SK-N-SH treated with all-trans-retinoic acid at 6 μM for 48 hours (cell line): Measurements from ENCODE around the gene CACNA2D3.

Source experiments
- ATAC-seq: fragments of 200-7000 bp; cut with Tn5 transposase; 3 replicates; pipeline ENCODE4 v1.9.1; 2020; ENCODE audit warnings: mild to moderate bottlenecking, moderate library complexity
- ARNTL ChIP-seq: fragments of 450-650 bp; formaldehyde crosslinking; IDR thresholded peaks from 2 replicates; pipeline ENCODE4 v1.5.0; 2020; ENCODE audit warnings: low read depth, mild to moderate bottlenecking, moderate library complexity, borderline replicate concordance
- BACH2 ChIP-seq: fragments of 250-450 bp; sonication (Bioruptor Pico); IDR thresholded peaks from 2 replicates; pipeline ENCODE4 v1.9.0; 2021; ENCODE audit warnings: mild to moderate bottlenecking, borderline replicate concordance
- CSDC2 ChIP-seq: fragments of 250-450 bp; sonication (Bioruptor Pico); IDR thresholded peaks from 2 replicates; pipeline ENCODE4 v1.5.0; 2020; ENCODE audit warnings: mild to moderate bottlenecking, moderate library complexity
- CSRNP3 ChIP-seq: fragments of 250-450 bp; sonication (Bioruptor Pico); IDR thresholded peaks from 2 replicates; pipeline ENCODE4 v1.5.1; 2021; ENCODE audit warnings: mild to moderate bottlenecking, moderate library complexity
- GLIS3 ChIP-seq: fragments of 250-450 bp; sonication (Bioruptor Pico); IDR thresholded peaks from 2 replicates; pipeline ENCODE4 v1.5.0; 2020; ENCODE audit warnings: mild to moderate bottlenecking, moderate library complexity
- ISL1 ChIP-seq: fragments of 250-450 bp; sonication (Bioruptor Pico); IDR thresholded peaks from 2 replicates; pipeline ENCODE4 v2.1.2; 2022; ENCODE audit warnings: mild to moderate bottlenecking, moderate library complexity
- OSR1 ChIP-seq: fragments of 250-450 bp; sonication (Bioruptor Pico); IDR thresholded peaks from 2 replicates; pipeline ENCODE4 v1.8.0; 2022; ENCODE audit warnings: moderate library complexity, mild to moderate bottlenecking, inconsistent platforms
- PATZ1 ChIP-seq: fragments of 250-450 bp; sonication (Bioruptor Pico); IDR thresholded peaks from 2 replicates; pipeline ENCODE4 v1.8.0; 2020; ENCODE audit warnings: mild to moderate bottlenecking, moderate library complexity, borderline replicate concordance
- POU6F1 ChIP-seq: fragments of 250-450 bp; sonication (Bioruptor Pico); IDR thresholded peaks from 2 replicates; pipeline ENCODE4 v1.8.0; 2021; ENCODE audit warnings: low read depth, mild to moderate bottlenecking, moderate library complexity, borderline replicate concordance
- PPARA ChIP-seq: fragments of 250-450 bp; sonication (Bioruptor Pico); IDR thresholded peaks from 2 replicates; pipeline ENCODE4 v1.5.0; 2020; ENCODE audit warnings: mild to moderate bottlenecking, borderline replicate concordance
- RARB ChIP-seq: fragments of 250-450 bp; sonication (Bioruptor Pico); IDR thresholded peaks from 2 replicates; pipeline ENCODE4 v1.8.0; 2021; ENCODE audit warnings: mild to moderate bottlenecking, moderate library complexity
- TCF4 ChIP-seq: fragments of 250-450 bp; sonication (Bioruptor Pico); IDR thresholded peaks from 2 replicates; pipeline ENCODE4 v1.8.0; 2021; ENCODE audit warnings: mild to moderate bottlenecking, moderate library complexity, borderline replicate concordance
- TOX ChIP-seq: fragments of 250-450 bp; sonication (Bioruptor Pico); IDR thresholded peaks from 2 replicates; pipeline ENCODE4 v1.8.0; 2021; ENCODE audit warnings: mild to moderate bottlenecking, moderate library complexity, borderline replicate concordance
- TSHZ2 ChIP-seq: fragments of 250-450 bp; sonication (Bioruptor Pico); IDR thresholded peaks from 2 replicates; pipeline ENCODE4 v1.5.0; 2020; ENCODE audit warnings: mild to moderate bottlenecking, moderate library complexity
- ZC3H10 ChIP-seq: fragments of 250-450 bp; sonication (Bioruptor Pico); IDR thresholded peaks from 2 replicates; pipeline ENCODE4 v1.5.1; 2021; ENCODE audit warnings: mild to moderate bottlenecking, moderate library complexity
- ZFP3 ChIP-seq: fragments of 250-450 bp; sonication (Bioruptor Pico); IDR thresholded peaks from 2 replicates; pipeline ENCODE4 v1.5.0; 2020; ENCODE audit warnings: mild to moderate bottlenecking, moderate library complexity
- ZFP30 ChIP-seq: fragments of 450-650 bp; formaldehyde crosslinking; IDR thresholded peaks from 2 replicates; pipeline ENCODE4 v1.5.0; 2022; ENCODE audit warnings: mild to moderate bottlenecking, moderate library complexity
- ZNF565 ChIP-seq: fragments of 450-650 bp; formaldehyde crosslinking; conservative IDR thresholded peaks from 2 replicates; pipeline ENCODE4 v1.5.0; 2020; ENCODE audit warnings: low read depth, mild to moderate bottlenecking, moderate library complexity
- ZNF70 ChIP-seq: fragments of 450-650 bp; formaldehyde crosslinking; IDR thresholded peaks from 2 replicates; pipeline ENCODE4 v1.5.0; 2020; ENCODE audit warnings: mild to moderate bottlenecking, moderate library complexity
- ZNF8 ChIP-seq: fragments of 450-650 bp; formaldehyde crosslinking; IDR thresholded peaks from 2 replicates; pipeline ENCODE4 v1.5.0; 2020; ENCODE audit warnings: mild to moderate bottlenecking, moderate library complexity

The CACNA2D3 gene

GRCh38 chr3:54792584-54792983 lies 670.2 kb downstream of the CACNA2D3 start:
- TF ChIP-seq TOX (CRISPR knock-in tag) (no peak), ZNF8 (CRISPR knock-in tag) (no peak), RARB (CRISPR knock-in tag) (no peak), ZNF70 (no peak), ZFP30 (CRISPR knock-in tag) (no peak), TSHZ2 (no peak), TCF4 (CRISPR knock-in tag) (no peak), CSDC2 (CRISPR knock-in tag) (no peak), ZC3H10 (no peak), ZFP3 (CRISPR knock-in tag) (no peak), PPARA (no peak), PATZ1 (CRISPR knock-in tag) (no peak), BACH2 (no peak), POU6F1 (CRISPR knock-in tag) (no peak), CSRNP3 (CRISPR knock-in tag) (no peak), ZNF565 (no peak)
- ATAC-seq = no peak

- no peak for ATAC-seq
- TF ChIP-seq POU6F1 (CRISPR knock-in tag) (no peak), OSR1 (CRISPR knock-in tag) (no peak), PPARA (no peak), ZFP30 (CRISPR knock-in tag) (no peak), BACH2 (no peak), PATZ1 (CRISPR knock-in tag) (no peak), ISL1 (CRISPR knock-in tag) (no peak), ZNF565 (no peak), ZFP3 (CRISPR knock-in tag) (no peak), RARB (CRISPR knock-in tag) (no peak), ZC3H10 (no peak)
These were observed 670.8 kb downstream of the CACNA2D3 start for GRCh38 chr3:54793171-54793570.

GRCh38 chr3:54797111-54797510 lies 674.8 kb downstream of the CACNA2D3 start:
- no peak for ATAC-seq
- TF ChIP-seq BACH2 = no peak
- TF ChIP-seq POU6F1 (CRISPR knock-in tag) = no peak
- TF ChIP-seq ZFP3 (CRISPR knock-in tag) = no peak
- TF ChIP-seq ZNF8 (CRISPR knock-in tag) = no peak
- TF ChIP-seq OSR1 (CRISPR knock-in tag) = no peak
- TF ChIP-seq GLIS3 = no peak
- TF ChIP-seq ZFP30 (CRISPR knock-in tag) = no peak
- no peak for TF ChIP-seq CSDC2 (CRISPR knock-in tag)
- no peak for TF ChIP-seq ISL1 (CRISPR knock-in tag)
- TF ChIP-seq ARNTL (CRISPR knock-in tag) = no peak
- no peak for TF ChIP-seq CSRNP3 (CRISPR knock-in tag)
- TF ChIP-seq ZNF70 = no peak
- TF ChIP-seq TOX (CRISPR knock-in tag) = no peak
- TF ChIP-seq RARB (CRISPR knock-in tag) = no peak
- TF ChIP-seq ZNF565 = no peak
- TF ChIP-seq PPARA = no peak
